Caki2 (cell line): Measurements from ENCODE around the gene GCC1. TPM values are rescaled to one million over a fixed set of nuclear protein-coding genes. Genes with fewer than 3 reads are reported as not detected.
"Not testable (repeated sequence)": the region's sequence is repeated elsewhere in the genome, so short reads cannot be mapped to it uniquely, and the experiment has no call there.

Experiments
- DNase-seq: peaks from one replicate; pipeline ENCODE4 v3.0.0-alpha.2; 2015; ENCODE audit warnings: low read depth
- in situ Hi-C: cut with HindIII; loops from 2 replicates; pipeline ENCODE4 v1.10.0; 2016; ENCODE audit warnings: low sequenced_read_pairs, low pct_unique_long_range_greater_than_20kb, mixed read lengths
- total RNA-seq: library from RNA; depleted of rRNA; stranded (reverse); fragments of >200 nt; shearing (Covaris generic); gene quantifications from 2 replicates; pipeline ENCODE4 v1.2.3, GENCODE V29; 2014; ENCODE audit warnings: low replicate concordance; rRNA removed

GCC1 gene
- total RNA-seq, 1 experiment from 2014 or later: 12.9 TPM

GRCh38 chr7:127557803-127558202, 27.6 kb downstream of the GCC1 start:
- no peak for DNase-seq
- in situ Hi-C loops: no loop called here

- in situ Hi-C loops: no loop called here
- no peak for DNase-seq
Measured at GRCh38 chr7:127556404-127556803, 29.0 kb downstream of the GCC1 start.

- no peak for DNase-seq
- in situ Hi-C loops: no loop called here
Measured at GRCh38 chr7:127551941-127552340, 33.5 kb downstream of the GCC1 start.

GRCh38 chr7:127550247-127550646, 35.1 kb downstream of the GCC1 start:
- DNase-seq: no peak
- in situ Hi-C loops: no loop called here

- no peak for DNase-seq
- in situ Hi-C loops: no loop called here
Measured at GRCh38 chr7:127546313-127546712, 39.1 kb downstream of the GCC1 start.

- DNase-seq: no peak
- in situ Hi-C loops: no loop called here
Measured at GRCh38 chr7:127541548-127541947, 43.8 kb downstream of the GCC1 start.

- in situ Hi-C loops, DNase-seq: not testable (repeated sequence)
Measured at GRCh38 chr7:127540461-127540860, 44.9 kb downstream of the GCC1 start.

GRCh38 chr7:127539116-127539515, 46.3 kb downstream of the GCC1 start:
- DNase-seq: no peak
- in situ Hi-C loops: no loop called here

- in situ Hi-C loops: no loop called here
- DNase-seq: no peak
Measured at GRCh38 chr7:127536741-127537140, 48.7 kb downstream of the GCC1 start.

- in situ Hi-C loops: no loop called here
- no peak for DNase-seq
Measured at GRCh38 chr7:127536394-127536691, 49.1 kb downstream of the GCC1 start.

GRCh38 chr7:127535546-127536393, 49.6 kb downstream of the GCC1 start:
- in situ Hi-C loops: no loop called here

GRCh38 chr7:127534636-127535035, 50.8 kb downstream of the GCC1 start:
- in situ Hi-C loops: no loop called here

More at GRCh38 chr7:127535546-127536393, 49.6 kb downstream of the GCC1 start:
- DNase-seq: no peak

GRCh38 chr7:127532736-127533135, 52.7 kb downstream of the GCC1 start:
- in situ Hi-C loops: no loop called here
- DNase-seq: no peak

More at GRCh38 chr7:127534636-127535035, 50.8 kb downstream of the GCC1 start:
- DNase-seq: no peak

- in situ Hi-C loops: no loop called here
- DNase-seq: no peak
Measured at GRCh38 chr7:127532151-127532550, 53.2 kb downstream of the GCC1 start.

Other genes with a start within 250 kb of the GCC1 start
- 7.6 and 19.3 TPM in 2 replicates for gene ZNF800, start 192.9 kb downstream of the GCC1 start, total RNA-seq
- 308 and 345 TPM in 2 replicates for gene ARF5, start 2.8 kb upstream of the GCC1 start, total RNA-seq
- gene FSCN3, start 8.1 kb upstream of the GCC1 start, total RNA-seq: 0.38 and 1.1 TPM in 2 replicates
- gene PAX4, start 32.5 kb upstream of the GCC1 start, total RNA-seq: not detected in 2 replicates
- gene SND1, start 66.6 kb upstream of the GCC1 start, total RNA-seq: 70.6 and 106 TPM in 2 replicates